ENCODE data around the gene PAX6. TPM values are rescaled to one million over a fixed set of nuclear protein-coding genes. Genes with fewer than 3 reads are reported as not detected.

Gene PAX6
- polyA plus RNA-seq, 4 donors = 0.88 to 3.8 (median 1.1) TPM

DNA sequence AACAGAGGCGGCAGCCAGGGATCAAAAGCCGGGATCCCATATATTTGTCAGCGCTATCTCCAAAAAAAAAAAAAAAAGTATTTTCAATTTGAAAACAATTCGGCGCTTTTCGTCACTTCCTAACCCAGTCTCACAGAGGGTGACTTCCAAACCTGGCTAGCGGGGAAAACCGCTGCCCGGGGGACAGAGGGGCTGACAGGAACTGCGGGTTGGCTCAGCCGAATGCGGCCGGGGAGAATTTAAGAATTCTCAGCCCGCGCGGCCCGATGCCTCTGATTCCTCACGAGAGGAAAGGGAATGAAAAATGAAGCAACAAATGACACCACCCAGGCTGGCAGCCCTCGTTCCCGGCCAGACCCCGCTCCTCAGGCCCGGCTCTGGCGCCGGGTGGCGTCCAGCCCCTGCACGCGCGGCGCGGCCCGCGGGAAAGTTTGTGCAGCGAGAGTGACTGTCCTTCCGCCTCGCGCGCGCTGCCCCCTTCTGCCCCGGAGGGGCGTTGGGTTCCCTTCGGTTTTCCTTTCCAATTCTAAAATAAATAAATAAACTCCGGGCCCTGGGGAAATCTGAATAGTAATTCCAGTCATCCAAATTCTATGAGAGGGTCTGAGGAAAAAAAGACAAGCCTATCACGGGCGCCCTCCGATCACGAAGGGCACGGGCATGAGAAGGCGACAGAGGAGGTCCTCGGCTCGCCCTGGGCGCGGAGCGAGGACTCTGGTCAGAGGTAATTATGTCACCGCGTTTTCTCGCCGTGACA lies 4.8 kb upstream of the PAX6 start:
- H3K4me3 ChIP-seq (ENCODE audit: low read depth in 1 of 3, low read length in 3 of 3) = peak overlapping the region in 1 of 3 donors; percentile 7
- no peak overlapping the region for H3K27ac ChIP-seq (ENCODE audit: low read depth in 1 of 3, low read length in 2 of 3)
- H3K4me1 ChIP-seq (ENCODE audit: control insufficient read depth in 3 of 3, insufficient read depth in 2 of 3, low read depth in 1 of 3, low read length in 2 of 3) = peaks cover 0 to 25% (median 20%) of the 10 kb centered on the region in 3 donors
- no peak for DNase-seq
- no peak for FAIRE-seq
- peaks cover 0 to 100% (median 76%) of the 10 kb centered on the region in 3 donors for H3K27me3 ChIP-seq (ENCODE audit: control insufficient read depth in 3 of 3, insufficient read depth in 3 of 3, low read length in 3 of 3)
- H3K36me3 ChIP-seq (ENCODE audit: control insufficient read depth in 3 of 3, insufficient read depth in 2 of 3, low read depth in 1 of 3, low read length in 3 of 3) = no peaks in the 10 kb centered on the region
- 2 to 5% (median 3%) methylated on average over 57 of the region's 57 CpGs for WGBS, 3 donors
- peaks cover 0 to 9% of the 10 kb centered on the region in 2 donors for H3K9me3 ChIP-seq (ENCODE audit: control insufficient read depth in 2 of 2, insufficient read depth in 1 of 2, low read depth in 1 of 2, low read length in 1 of 2)

DNA sequence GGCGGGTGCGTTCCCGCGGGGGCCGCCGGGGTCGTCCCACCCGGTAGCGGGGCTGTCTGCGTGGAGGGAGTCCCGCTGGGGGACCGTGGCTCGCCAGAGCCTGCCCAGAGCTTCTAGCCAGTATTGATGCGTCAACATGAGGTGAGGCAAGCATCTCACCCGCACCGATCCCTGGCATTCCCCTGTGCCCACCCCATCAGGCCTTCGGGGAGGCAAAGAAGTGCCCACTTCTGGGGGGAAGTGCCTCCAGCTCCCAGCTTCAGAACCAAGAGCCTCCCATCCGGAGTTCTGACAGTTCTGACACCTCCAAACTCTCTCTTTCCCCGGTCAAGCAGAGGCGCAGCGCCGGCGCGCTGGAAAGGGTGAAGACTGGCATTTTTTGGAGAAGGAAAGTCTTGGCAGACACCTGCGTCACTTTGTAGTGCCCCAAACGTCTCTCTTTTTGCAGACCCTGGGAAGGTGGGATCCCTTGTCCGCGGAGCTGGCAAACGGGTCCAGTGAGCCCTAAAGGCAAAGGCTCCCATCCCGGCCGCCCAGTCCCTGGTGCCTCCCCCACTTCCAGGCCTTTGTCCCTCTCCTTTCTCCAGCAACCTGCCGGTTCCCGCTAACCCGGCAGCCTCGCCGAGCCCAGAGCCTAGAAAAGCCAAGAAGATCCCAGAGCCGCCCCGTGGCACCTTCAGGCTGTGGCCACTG lies 3.2 kb upstream of the PAX6 start:
- no peaks in the 10 kb centered on the region for H3K36me3 ChIP-seq (ENCODE audit: control insufficient read depth in 3 of 3, insufficient read depth in 2 of 3, low read depth in 1 of 3, low read length in 3 of 3)
- H3K4me3 ChIP-seq (ENCODE audit: low read depth in 1 of 3, low read length in 3 of 3) = no peak overlapping the region
- peaks cover 0 to 12% of the 10 kb centered on the region in 2 donors for H3K9me3 ChIP-seq (ENCODE audit: control insufficient read depth in 2 of 2, insufficient read depth in 1 of 2, low read depth in 1 of 2, low read length in 1 of 2)
- H3K4me1 ChIP-seq (ENCODE audit: control insufficient read depth in 3 of 3, insufficient read depth in 2 of 3, low read depth in 1 of 3, low read length in 2 of 3) = peaks cover 0 to 34% (median 25%) of the 10 kb centered on the region in 3 donors
- WGBS, 3 donors = 5 to 6% (median 6%) methylated on average over 37 to 38 of the region's 38 CpGs
- H3K27me3 ChIP-seq (ENCODE audit: control insufficient read depth in 3 of 3, insufficient read depth in 3 of 3, low read length in 3 of 3) = peaks cover 0 to 100% (median 79%) of the 10 kb centered on the region in 3 donors
- DNase-seq = peak in 1 of 2 donors; percentile 12
- no peak for FAIRE-seq
- no peak overlapping the region for H3K27ac ChIP-seq (ENCODE audit: low read depth in 1 of 3, low read length in 2 of 3)

DNA sequence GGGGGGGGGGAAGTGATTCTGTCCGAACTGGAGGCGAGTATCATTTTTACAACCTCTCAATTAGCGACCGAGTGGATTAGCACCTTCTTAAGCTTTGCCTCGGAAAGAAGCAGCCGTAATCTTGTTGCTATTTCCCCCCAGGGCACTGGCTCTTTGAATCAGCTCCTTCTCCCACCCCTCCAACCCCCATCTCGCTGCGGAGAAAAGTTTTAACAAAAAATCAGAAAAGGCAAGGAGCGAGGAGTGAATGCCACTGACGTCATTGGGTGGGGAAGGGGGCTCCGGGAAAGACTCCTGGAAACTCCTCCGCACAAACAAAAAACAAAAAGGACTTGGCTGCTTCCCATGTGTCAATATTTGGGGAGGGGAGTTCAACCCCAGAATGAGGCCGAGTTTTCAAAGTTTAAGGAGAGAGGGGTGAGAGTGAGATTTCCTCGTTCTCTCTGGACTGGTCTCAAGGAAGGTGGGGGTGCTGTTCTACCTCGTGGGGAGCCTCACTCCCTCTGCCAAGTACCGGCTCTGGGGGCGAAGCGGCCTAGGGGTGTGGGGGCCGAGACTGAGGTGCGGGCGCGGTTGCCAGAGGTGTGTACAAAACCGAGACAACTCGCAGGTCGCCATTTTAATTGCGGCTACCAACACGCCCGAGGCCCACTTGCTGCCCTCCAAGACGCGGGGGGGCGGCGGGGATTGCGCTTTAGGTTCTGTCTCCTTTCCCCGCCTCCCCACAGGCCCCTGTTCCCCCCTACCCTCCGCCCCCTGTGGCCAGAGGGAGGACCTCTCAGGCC lies 2.5 kb upstream of the PAX6 start:
- peak overlapping the region in 1 of 3 donors; percentile 52 for H3K4me3 ChIP-seq (ENCODE audit: low read depth in 1 of 3, low read length in 3 of 3)
- peaks cover 0 to 100% (median 82%) of the 10 kb centered on the region in 3 donors for H3K27me3 ChIP-seq (ENCODE audit: control insufficient read depth in 3 of 3, insufficient read depth in 3 of 3, low read length in 3 of 3)
- FAIRE-seq (no peak), DNase-seq (peak in 1 of 2 donors; percentile 10)
- no peaks in the 10 kb centered on the region for H3K36me3 ChIP-seq (ENCODE audit: control insufficient read depth in 3 of 3, insufficient read depth in 2 of 3, low read depth in 1 of 3, low read length in 3 of 3)
- peaks cover 0 to 12% of the 10 kb centered on the region in 2 donors for H3K9me3 ChIP-seq (ENCODE audit: control insufficient read depth in 2 of 2, insufficient read depth in 1 of 2, low read depth in 1 of 2, low read length in 1 of 2)
- H3K4me1 ChIP-seq (ENCODE audit: control insufficient read depth in 3 of 3, insufficient read depth in 2 of 3, low read depth in 1 of 3, low read length in 2 of 3) = peaks cover 0 to 34% (median 27%) of the 10 kb centered on the region in 3 donors
- H3K27ac ChIP-seq (ENCODE audit: low read depth in 1 of 3, low read length in 2 of 3) = no peak overlapping the region
- 3 to 5% (median 4%) methylated on average over 30 to 35 of the region's 35 CpGs for WGBS, 3 donors

DNA sequence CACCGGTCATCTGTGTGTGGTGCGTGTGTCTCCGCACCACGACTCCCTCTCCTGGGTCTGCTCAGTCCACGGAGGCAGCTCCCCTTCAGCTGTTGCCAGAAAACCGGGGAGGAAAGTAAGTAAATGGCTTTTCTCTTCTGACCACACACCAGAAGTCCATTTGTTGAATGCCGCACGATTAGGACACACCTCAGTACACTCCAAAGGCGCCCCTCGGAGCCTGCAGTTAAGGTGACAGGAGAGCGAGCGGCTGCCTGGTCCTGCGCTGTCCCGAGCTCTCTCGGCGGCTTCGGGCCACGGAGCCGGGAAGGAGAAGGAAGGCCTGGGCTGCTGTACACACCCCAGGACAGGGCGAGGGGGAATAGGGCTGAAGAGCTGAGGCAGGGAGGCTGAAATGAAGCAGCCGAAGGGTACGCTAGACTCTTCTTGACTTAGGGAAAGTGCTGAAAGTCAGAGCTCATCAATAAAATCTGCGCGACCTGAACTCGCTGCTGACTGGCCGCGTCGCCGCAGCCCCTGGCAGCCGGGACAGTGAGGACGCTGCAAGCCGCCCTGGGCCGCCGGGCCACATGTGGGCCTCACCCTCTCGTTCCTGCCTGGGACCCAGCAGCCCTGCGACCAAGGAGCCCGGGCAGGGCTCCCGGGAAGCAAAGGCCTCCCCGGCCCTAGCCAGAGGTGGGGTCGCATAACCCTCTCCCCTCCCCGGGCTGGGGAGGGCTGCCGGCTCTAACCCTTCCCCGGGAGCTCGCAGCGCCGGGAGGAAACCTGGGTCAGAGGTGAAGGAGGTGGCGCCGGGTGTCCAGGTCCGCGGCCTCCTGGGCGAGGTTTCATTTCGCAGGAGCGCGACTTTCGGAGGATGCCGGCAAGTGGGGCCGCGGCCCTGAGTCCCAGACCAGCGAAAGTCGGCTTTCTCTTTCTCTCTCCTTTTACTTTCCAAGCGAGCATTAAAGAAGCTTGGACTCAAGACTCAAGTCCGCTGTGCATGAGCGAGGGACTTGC lies 1.6 kb upstream of the PAX6 start:
- 2 to 5% (median 4%) methylated on average over 61 to 63 of the region's 63 CpGs for WGBS, 3 donors
- FAIRE-seq (no peak), DNase-seq (peak in 1 of 2 donors; percentile 39)
- Histone ChIP-seq H3K36me3 (ENCODE audit: control insufficient read depth in 3 of 3, insufficient read depth in 2 of 3, low read depth in 1 of 3, low read length in 3 of 3) (no peaks in the 10 kb centered on the region), H3K27ac (ENCODE audit: low read depth in 1 of 3, low read length in 2 of 3) (no peak overlapping the region), H3K27me3 (ENCODE audit: control insufficient read depth in 3 of 3, insufficient read depth in 3 of 3, low read length in 3 of 3) (peaks cover 0 to 100% (median 82%) of the 10 kb centered on the region in 3 donors), H3K4me3 (ENCODE audit: low read depth in 1 of 3, low read length in 3 of 3) (peak overlapping the region in 1 of 3 donors; percentile 52), H3K4me1 (ENCODE audit: control insufficient read depth in 3 of 3, insufficient read depth in 2 of 3, low read depth in 1 of 3, low read length in 2 of 3) (peaks cover 0 to 29% (median 24%) of the 10 kb centered on the region in 3 donors), H3K9me3 (ENCODE audit: control insufficient read depth in 2 of 2, insufficient read depth in 1 of 2, low read depth in 1 of 2, low read length in 1 of 2) (peaks cover 0 to 5% of the 10 kb centered on the region in 2 donors)

DNA sequence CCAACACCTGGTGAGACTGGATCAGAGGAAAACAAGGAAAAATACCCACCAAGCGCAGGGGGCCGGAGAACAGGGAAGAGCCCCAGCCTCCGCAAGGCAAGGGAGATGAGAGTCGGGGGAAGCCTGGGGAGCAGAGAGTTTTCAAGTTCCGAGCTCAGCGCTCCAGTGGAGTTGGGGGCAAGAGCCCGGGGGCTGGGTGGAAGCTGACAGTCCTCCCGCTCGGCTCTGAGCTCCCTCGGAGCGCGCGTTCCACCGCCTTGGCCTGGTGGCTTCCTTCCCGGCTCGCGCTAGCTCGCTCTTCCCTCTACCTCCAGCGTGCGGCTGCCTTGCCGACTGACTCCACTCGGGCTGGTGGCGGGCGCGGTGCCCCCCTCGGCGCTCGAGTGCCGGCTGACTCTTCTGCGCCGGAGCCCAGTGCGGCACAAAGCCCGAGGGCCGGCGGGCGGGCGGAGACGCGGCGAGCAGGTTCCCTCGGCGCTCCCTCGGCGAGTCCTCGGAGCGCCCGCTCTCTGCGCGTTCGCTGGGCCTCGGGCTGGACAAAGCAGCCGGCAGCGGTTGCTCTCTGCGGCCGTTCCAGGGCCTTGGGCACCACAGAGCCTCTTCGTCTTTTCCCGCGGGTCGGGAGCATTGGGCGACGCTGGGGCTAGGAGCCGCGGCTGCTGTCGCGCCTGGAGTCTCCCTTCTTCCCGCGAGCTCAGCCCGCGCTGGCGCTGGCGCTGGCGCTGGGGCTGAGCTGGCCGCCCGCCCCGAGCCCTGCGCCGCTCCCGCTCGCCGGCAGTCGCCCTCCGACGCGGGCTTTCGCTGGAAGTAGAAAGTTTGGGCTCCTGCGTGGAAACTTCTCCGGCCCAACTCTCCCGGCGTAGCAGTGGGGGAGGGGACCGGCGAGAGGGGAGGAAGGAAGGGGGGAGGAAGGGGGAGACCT lies 1.0 kb downstream of the PAX6 start:
- FAIRE-seq = no peak
- Histone ChIP-seq H3K36me3 (ENCODE audit: control insufficient read depth in 3 of 3, insufficient read depth in 2 of 3, low read depth in 1 of 3, low read length in 3 of 3) (no peaks in the 10 kb centered on the region), H3K27me3 (ENCODE audit: control insufficient read depth in 3 of 3, insufficient read depth in 3 of 3, low read length in 3 of 3) (peaks cover 0 to 100% (median 88%) of the 10 kb centered on the region in 3 donors), H3K4me1 (ENCODE audit: control insufficient read depth in 3 of 3, insufficient read depth in 2 of 3, low read depth in 1 of 3, low read length in 2 of 3) (peaks cover 0 to 26% (median 15%) of the 10 kb centered on the region in 3 donors), H3K4me3 (ENCODE audit: low read depth in 1 of 3, low read length in 3 of 3) (peak overlapping the region in 1 of 3 donors; percentile 35), H3K9me3 (ENCODE audit: control insufficient read depth in 2 of 2, insufficient read depth in 1 of 2, low read depth in 1 of 2, low read length in 1 of 2) (peaks cover 0 to 7% of the 10 kb centered on the region in 2 donors), H3K27ac (ENCODE audit: low read depth in 1 of 3, low read length in 2 of 3) (no peak overlapping the region)
- DNase-seq = peak in 1 of 2 donors; percentile 66
- WGBS, 3 donors = 2 to 3% (median 2%) methylated on average over 75 to 91 of the region's 91 CpGs

DNA sequence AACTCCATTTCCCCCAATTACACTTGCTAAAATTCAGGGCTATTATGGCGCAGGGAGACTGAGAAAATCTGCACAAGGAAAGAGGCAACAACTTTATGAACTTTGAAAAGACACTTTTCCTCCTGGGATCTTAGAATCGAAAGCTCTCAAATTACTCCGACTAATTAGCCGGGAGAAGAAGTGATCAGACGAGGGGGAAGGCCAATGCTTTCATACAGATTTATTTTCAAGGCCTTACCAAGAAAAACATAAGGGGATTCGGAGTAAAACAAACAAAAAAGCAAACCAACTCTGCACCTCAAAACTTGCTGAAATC lies 1.6 kb downstream of the PAX6 start:
- H3K9me3 ChIP-seq (ENCODE audit: control insufficient read depth in 2 of 2, insufficient read depth in 1 of 2, low read depth in 1 of 2, low read length in 1 of 2) = peaks cover 0 to 7% of the 10 kb centered on the region in 2 donors
- H3K36me3 ChIP-seq (ENCODE audit: control insufficient read depth in 3 of 3, insufficient read depth in 2 of 3, low read depth in 1 of 3, low read length in 3 of 3) = no peaks in the 10 kb centered on the region
- DNase-seq = no peak
- H3K27ac ChIP-seq (ENCODE audit: low read depth in 1 of 3, low read length in 2 of 3) = no peak overlapping the region
- WGBS, 3 donors = 12 to 20% (median 20%) methylated on average over 6 of the region's 6 CpGs
- peaks cover 0 to 29% (median 14%) of the 10 kb centered on the region in 3 donors for H3K4me1 ChIP-seq (ENCODE audit: control insufficient read depth in 3 of 3, insufficient read depth in 2 of 3, low read depth in 1 of 3, low read length in 2 of 3)
- H3K4me3 ChIP-seq (ENCODE audit: low read depth in 1 of 3, low read length in 3 of 3) = no peak overlapping the region
- peaks cover 0 to 99% (median 84%) of the 10 kb centered on the region in 3 donors for H3K27me3 ChIP-seq (ENCODE audit: control insufficient read depth in 3 of 3, insufficient read depth in 3 of 3, low read length in 3 of 3)
- no peak for FAIRE-seq
